Fibroblast of pulmonary artery (primary cell): Measurements from ENCODE around the gene SENP7.
A peak's percentile ranks its signal among the peaks of the same experiment; 100 is the strongest.
"Not testable (repeated sequence)": the region's sequence is repeated elsewhere in the genome, so short reads cannot be mapped to it uniquely, and the experiment has no call there.

Experiments used
- DNase-seq: peaks from one replicate; pipeline ENCODE4 v3.0.0-alpha.2; 2010; ENCODE audit warnings: low read depth
- H3K4me3 ChIP-seq: replicated peaks from 2 replicates; pipeline ENCODE4 v1.5.1; 2011; ENCODE audit warnings: low read depth, mild to moderate bottlenecking, control low read depth, low read length, moderate library complexity
- CTCF ChIP-seq: IDR thresholded peaks from 2 replicates; pipeline ENCODE4 v1.5.1; 2011; ENCODE audit warnings: mild to moderate bottlenecking, control low read depth, low read length, inconsistent platforms; ENCODE audit errors: missing control alignments

Gene SENP7

GRCh38 chr3:101512646-101513418, at the start of gene SENP7:
Gene SENP7, minus strand, starts transcription at chr3:101513212. Its CDS starts 82 bp downstream, at chr3:101513130.
- no peak for TF ChIP-seq CTCF
- peak within 1 kb of the TSS; percentile 87 for H3K4me3 ChIP-seq
- DNase-seq = peak; percentile 85

- no peak for TF ChIP-seq CTCF
- peak within 1 kb of the TSS; percentile 86 for H3K4me3 ChIP-seq
- peak; percentile 95 for DNase-seq
Observed at GRCh38 chr3:101561630-101562328, 48.8 kb upstream of the SENP7 start, which contains the start of gene TRMT10C. Gene TRMT10C, plus strand, starts transcription at chr3:101561868. Its CDS starts 2,914 bp downstream, at chr3:101564782.

- no peak for DNase-seq
- no peak overlapping the region for H3K4me3 ChIP-seq
- no peak for TF ChIP-seq CTCF
Observed at GRCh38 chr3:101556064-101556463, 43.1 kb upstream of the SENP7 start.

- DNase-seq, H3K4me3 ChIP-seq: not testable (repeated sequence)
Observed at GRCh38 chr3:101553381-101553780, 40.4 kb upstream of the SENP7 start.

- not testable (repeated sequence) for DNase-seq, H3K4me3 ChIP-seq
Observed at GRCh38 chr3:101551359-101552081, 38.5 kb upstream of the SENP7 start.

GRCh38 chr3:101549473-101549872, 36.5 kb upstream of the SENP7 start:
- H3K4me3 ChIP-seq = no peak overlapping the region
- TF ChIP-seq CTCF = no peak
- DNase-seq = no peak

GRCh38 chr3:101548527-101549105, 35.6 kb upstream of the SENP7 start:
- no peak overlapping the region for H3K4me3 ChIP-seq
- no peak for TF ChIP-seq CTCF
- DNase-seq = no peak
